H9 (cell line): ENCODE measurements around the gene CASP12. TPM values are rescaled to one million over a fixed set of nuclear protein-coding genes. Genes with fewer than 3 reads are reported as not detected.

Experiments
- DNase-seq: peaks from one replicate; pipeline ENCODE4 v3.0.0-alpha.2; 2017
- H2AFZ ChIP-seq: one replicate; pipeline ENCODE4 v1.6.1; 2013; ENCODE audit warnings: mild to moderate bottlenecking, low read length, control low read depth, moderate library complexity
- H2AK5ac ChIP-seq: 2 replicates; pipeline ENCODE4 v1.6.1; 2013; ENCODE audit warnings: low read length, control low read depth, mixed read lengths; ENCODE audit not compliant: insufficient read length
- H2BK120ac ChIP-seq: one replicate; pipeline ENCODE4 v1.6.1; 2013; ENCODE audit warnings: low read depth, mild to moderate bottlenecking, low read length, control low read depth, inconsistent platforms; ENCODE audit not compliant: poor library complexity, severe bottlenecking
- H2BK12ac ChIP-seq: 2 replicates; pipeline ENCODE4 v1.6.1; 2013; ENCODE audit warnings: low read length, control low read depth, mixed read lengths, low read depth; ENCODE audit not compliant: insufficient read length
- H2BK15ac ChIP-seq: 2 replicates; pipeline ENCODE4 v1.6.1; 2013; ENCODE audit warnings: low read depth, low read length, control low read depth
- H2BK20ac ChIP-seq: one replicate; pipeline ENCODE4 v1.6.1; 2013; ENCODE audit warnings: low read depth, mild to moderate bottlenecking, low read length, control low read depth, inconsistent platforms; ENCODE audit not compliant: poor library complexity, severe bottlenecking
- H2BK5ac ChIP-seq: 2 replicates; pipeline ENCODE4 v1.6.1; 2013; ENCODE audit warnings: low read length, control low read depth, mixed read lengths; ENCODE audit not compliant: insufficient read length
- H3K14ac ChIP-seq: 2 replicates; pipeline ENCODE4 v1.6.1; 2013; ENCODE audit warnings: low read length, control low read depth; ENCODE audit not compliant: insufficient read depth
- H3K18ac ChIP-seq: 2 replicates; pipeline ENCODE4 v1.6.1; 2013; ENCODE audit warnings: low read depth, mild to moderate bottlenecking, mixed read lengths, low read length, control low read depth; ENCODE audit not compliant: insufficient read length
- H3K23ac ChIP-seq: 2 replicates; pipeline ENCODE4 v1.6.1; 2013; ENCODE audit warnings: low read length, control low read depth, mixed read lengths, low read depth; ENCODE audit not compliant: insufficient read length
- H3K23me2 ChIP-seq: 2 replicates; pipeline ENCODE4 v1.6.1; 2013; ENCODE audit warnings: low read depth, mild to moderate bottlenecking, mixed read lengths, low read length, control low read depth; ENCODE audit not compliant: insufficient read length, poor library complexity, severe bottlenecking
- H3K27ac ChIP-seq: 2 replicates; pipeline ENCODE4 v1.5.1; 2013; ENCODE audit warnings: low read length, control low read depth, mixed read lengths, low read depth; ENCODE audit not compliant: insufficient read length
- H3K27me3 ChIP-seq: 2 replicates; pipeline ENCODE4 v1.6.1; 2013; ENCODE audit warnings: low read length, control low read depth, inconsistent platforms; ENCODE audit not compliant: insufficient read depth
- H3K4ac ChIP-seq: 2 replicates; pipeline ENCODE4 v1.6.1; 2013; ENCODE audit warnings: low read depth, mild to moderate bottlenecking, control low read depth, inconsistent platforms, low read length, moderate library complexity
- H3K4me1 ChIP-seq: 2 replicates; pipeline ENCODE4 v1.6.1; 2013; ENCODE audit warnings: low read length, control low read depth, inconsistent platforms; ENCODE audit not compliant: insufficient read depth
- H3K4me2 ChIP-seq: 2 replicates; pipeline ENCODE4 v1.6.1; 2013; ENCODE audit warnings: low read length, control low read depth, mixed read lengths; ENCODE audit not compliant: insufficient read length, insufficient read depth
- H3K56ac ChIP-seq: 2 replicates; pipeline ENCODE4 v1.6.1; 2013; ENCODE audit warnings: low read depth, mild to moderate bottlenecking, mixed read lengths, low read length, control low read depth; ENCODE audit not compliant: insufficient read length
- H3K79me1 ChIP-seq: 2 replicates; pipeline ENCODE4 v1.6.1; 2013; ENCODE audit warnings: low read depth, mild to moderate bottlenecking, moderate library complexity, low read length, control low read depth, inconsistent platforms; ENCODE audit not compliant: insufficient read depth, poor library complexity, severe bottlenecking
- H3K79me2 ChIP-seq: 2 replicates; pipeline ENCODE4 v1.6.1; 2013; ENCODE audit warnings: low read length, control low read depth, inconsistent platforms; ENCODE audit not compliant: insufficient read depth
- H3K9ac ChIP-seq: 2 replicates; pipeline ENCODE4 v1.6.1; 2013; ENCODE audit warnings: low read length, control low read depth, mixed read lengths; ENCODE audit not compliant: insufficient read length; ENCODE audit errors: extremely low read depth
- H3K9me3 ChIP-seq: one replicate; pipeline ENCODE4 v1.6.1; 2013; ENCODE audit warnings: low read depth, low read length, inconsistent platforms; ENCODE audit not compliant: control insufficient read depth
- H3T11ph ChIP-seq: one replicate; pipeline ENCODE4 v1.6.1; 2013; ENCODE audit warnings: mild to moderate bottlenecking, low read length, control low read depth, inconsistent platforms
- H4K20me1 ChIP-seq: one replicate; pipeline ENCODE4 v1.6.1; 2013; ENCODE audit not compliant: control insufficient read depth, insufficient read length, insufficient read depth
- H4K5ac ChIP-seq: 2 replicates; pipeline ENCODE4 v1.6.1; 2013; ENCODE audit warnings: low read depth, mild to moderate bottlenecking, mixed read lengths, low read length, control low read depth; ENCODE audit not compliant: insufficient read length
- H4K8ac ChIP-seq: replicated peaks from 2 replicates; pipeline ENCODE4 v1.6.1; 2013; ENCODE audit warnings: low read length, control low read depth, mixed read lengths, low read depth; ENCODE audit not compliant: insufficient read length
- H4K91ac ChIP-seq: 2 replicates; pipeline ENCODE4 v1.6.1; 2013; ENCODE audit warnings: low read depth, mild to moderate bottlenecking, moderate library complexity, mixed read lengths, low read length, control low read depth; ENCODE audit not compliant: insufficient read length
- H3K27ac Mint-ChIP-seq, 3 experiments: 2 replicates in 2 of 3; 3 replicates in 1 of 3; pipeline ENCODE4 v1.8.0; 2020 to 2021; ENCODE audit warnings: mixed read lengths in 3 of 3, mild to moderate bottlenecking in 1 of 3, moderate library complexity in 1 of 3
- H3K27me3 Mint-ChIP-seq: 2 replicates; pipeline ENCODE4 v1.8.0; 2021; ENCODE audit warnings: low read depth, mild to moderate bottlenecking, moderate library complexity, mixed read lengths
- H3K36me3 Mint-ChIP-seq, 3 experiments: 2 replicates in 2 of 3; 3 replicates in 1 of 3; pipeline ENCODE4 v1.8.0; 2020 to 2021; ENCODE audit warnings: low read depth in 3 of 3, mixed read lengths in 3 of 3; ENCODE audit not compliant: insufficient read depth in 1 of 3
- H3K4me1 Mint-ChIP-seq, 2 experiments: 2 replicates each; pipeline ENCODE4 v1.8.0; 2020; ENCODE audit warnings: mixed read lengths in 2 of 2
- H3K4me3 Mint-ChIP-seq, 2 experiments: 2 replicates in 1 of 2; 3 replicates in 1 of 2; pipeline ENCODE4 v1.8.0; 2020 to 2021; ENCODE audit warnings: mild to moderate bottlenecking in 2 of 2, mixed read lengths in 2 of 2, moderate library complexity in 1 of 2
- H3K9me3 Mint-ChIP-seq, 2 experiments: 2 replicates in 1 of 2; 3 replicates in 1 of 2; pipeline ENCODE4 v1.8.0; 2020; ENCODE audit warnings: mild to moderate bottlenecking in 2 of 2, mixed read lengths in 2 of 2, moderate library complexity in 1 of 2
- CTCF ChIP-seq: fragments of 200-600 bp; sonication (generic); conservative IDR thresholded peaks from 3 replicates; pipeline ENCODE4 v1.8.0; 2021; ENCODE audit warnings: antibody characterized with exemption, mild to moderate bottlenecking
- WGBS: extraction: QIAGEN DNeasy Blood & Tissue Kit; methylation state at CpG from one replicate; pipeline ENCODE4 v1.1.7; 2013; ENCODE audit warnings: missing lambda C conversion rate, low lambda C conversion rate, mixed read lengths; ENCODE audit not compliant: insufficient read length; ENCODE audit errors: extremely low coverage; 5-methylcytosine and 5-hydroxymethylcytosine counted together
- total RNA-seq: library from RNA; stranded (reverse); gene quantifications from 2 replicates; pipeline ENCODE4 v1.2.1, GENCODE V29; 2021

Gene CASP12
- total RNA-seq, 1 experiment from 2014 or later: not detected

- Histone ChIP-seq H3K56ac (no peak overlapping the region), H2BK5ac (no peak overlapping the region), H3K23ac (no peak overlapping the region), H4K20me1 (no peaks in the 10 kb centered on the region), H3K23me2 (no peaks in the 10 kb centered on the region), H3K27ac (no peak overlapping the region), H2BK20ac (no peak overlapping the region), H4K91ac (no peak overlapping the region), H2BK12ac (no peak overlapping the region), H3K18ac (no peak overlapping the region), H3K9me3 (no peaks in the 10 kb centered on the region), H3K4ac (no peak overlapping the region), H3K79me2 (no peaks in the 10 kb centered on the region), H4K5ac (no peak overlapping the region), H3K27me3 (no peaks in the 10 kb centered on the region), H3K79me1 (no peaks in the 10 kb centered on the region), H2BK120ac (no peak overlapping the region), H3K4me1 (no peaks in the 10 kb centered on the region), H2AFZ (no peak overlapping the region), H3K9ac (no peak overlapping the region), H3T11ph (no peak overlapping the region), H4K8ac (no peak overlapping the region), H2BK15ac (no peak overlapping the region), H2AK5ac (no peak overlapping the region), H3K14ac (no peak overlapping the region), H3K4me2 (no peak overlapping the region)
- no CpG with 5 or more reads among the region's 3 CpGs for WGBS
- Mint-ChIP-seq H3K4me3 (no peak overlapping the region), H3K36me3 (no peaks in the 10 kb centered on the region), H3K27me3 (no peaks in the 10 kb centered on the region), H3K27ac (no peak overlapping the region), H3K4me1 (no peaks in the 10 kb centered on the region), H3K9me3 (no peaks in the 10 kb centered on the region; a peak in 1 of 5 replicates)
- DNase-seq: no peak
- TF ChIP-seq CTCF: no peak
These were observed 9.9 kb upstream of the CASP12 start for GRCh38 chr11:104908186-104908531.
